HL-60 (cell line): ENCODE data around the gene COL13A1.

Experiments
- POLR2AphosphoS5 ChIP-seq: IDR thresholded peaks from 2 replicates; pipeline ENCODE4 v1.6.1; 2012; ENCODE audit warnings: low read depth
- TF ChIP-seq, protein P1 (sequence below): IDR thresholded peaks from one replicate; pipeline ENCODE4 v1.5.1; 2011; ENCODE audit warnings: low read length, control low read depth, inconsistent platforms; ENCODE audit not compliant: insufficient read depth

DNA sequence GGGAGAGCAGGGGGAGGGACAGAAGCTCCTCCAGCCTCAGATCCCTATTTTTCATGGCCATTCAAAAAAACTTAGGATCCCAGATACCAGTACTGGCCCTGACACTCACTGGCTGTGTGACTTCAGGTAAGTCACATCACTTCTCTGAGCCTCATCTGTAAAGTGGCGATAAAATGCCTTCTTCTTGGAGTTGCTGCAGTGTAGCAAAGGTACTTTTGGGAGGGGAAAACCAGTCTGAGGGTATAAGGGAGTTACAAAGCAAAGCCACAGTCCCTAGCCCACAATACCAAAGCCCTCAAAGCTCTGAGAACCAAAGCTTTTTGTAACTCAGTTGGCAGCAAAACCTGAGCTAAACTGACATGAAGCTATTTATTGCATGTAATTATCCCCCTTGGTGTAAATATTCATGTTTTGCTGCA is 43.4 kb upstream of the COL13A1 start:
- TF ChIP-seq, protein P1, sequence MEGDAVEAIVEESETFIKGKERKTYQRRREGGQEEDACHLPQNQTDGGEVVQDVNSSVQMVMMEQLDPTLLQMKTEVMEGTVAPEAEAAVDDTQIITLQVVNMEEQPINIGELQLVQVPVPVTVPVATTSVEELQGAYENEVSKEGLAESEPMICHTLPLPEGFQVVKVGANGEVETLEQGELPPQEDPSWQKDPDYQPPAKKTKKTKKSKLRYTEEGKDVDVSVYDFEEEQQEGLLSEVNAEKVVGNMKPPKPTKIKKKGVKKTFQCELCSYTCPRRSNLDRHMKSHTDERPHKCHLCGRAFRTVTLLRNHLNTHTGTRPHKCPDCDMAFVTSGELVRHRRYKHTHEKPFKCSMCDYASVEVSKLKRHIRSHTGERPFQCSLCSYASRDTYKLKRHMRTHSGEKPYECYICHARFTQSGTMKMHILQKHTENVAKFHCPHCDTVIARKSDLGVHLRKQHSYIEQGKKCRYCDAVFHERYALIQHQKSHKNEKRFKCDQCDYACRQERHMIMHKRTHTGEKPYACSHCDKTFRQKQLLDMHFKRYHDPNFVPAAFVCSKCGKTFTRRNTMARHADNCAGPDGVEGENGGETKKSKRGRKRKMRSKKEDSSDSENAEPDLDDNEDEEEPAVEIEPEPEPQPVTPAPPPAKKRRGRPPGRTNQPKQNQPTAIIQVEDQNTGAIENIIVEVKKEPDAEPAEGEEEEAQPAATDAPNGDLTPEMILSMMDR = no peak
- no peak for TF ChIP-seq POLR2AphosphoS5
